ENCODE measurements around the gene SUGCT. TPM values are rescaled to one million over a fixed set of nuclear protein-coding genes. Genes with fewer than 3 reads are reported as not detected.

SUGCT gene
- total RNA-seq, 1 donor from 2014 or later: 4.4 TPM

GRCh38 chr7:40874756-40875155, 740.0 kb downstream of the SUGCT start:
- TF ChIP-seq CTCF (conservative IDR thresholded peaks at IDR 0.05; ENCODE audit: low read depth, low read length): no peak
- no peak overlapping the region for H3K4me3 ChIP-seq (ENCODE audit: low read depth, low read length)
- DNase-seq (ENCODE audit: low read depth): no peak

- no peak for TF ChIP-seq CTCF (conservative IDR thresholded peaks at IDR 0.05; ENCODE audit: low read depth, low read length)
- H3K4me3 ChIP-seq (ENCODE audit: low read depth, low read length): no peak overlapping the region
- DNase-seq (ENCODE audit: low read depth): no peak
Measured at GRCh38 chr7:40876601-40877000, 741.8 kb downstream of the SUGCT start.

DNA sequence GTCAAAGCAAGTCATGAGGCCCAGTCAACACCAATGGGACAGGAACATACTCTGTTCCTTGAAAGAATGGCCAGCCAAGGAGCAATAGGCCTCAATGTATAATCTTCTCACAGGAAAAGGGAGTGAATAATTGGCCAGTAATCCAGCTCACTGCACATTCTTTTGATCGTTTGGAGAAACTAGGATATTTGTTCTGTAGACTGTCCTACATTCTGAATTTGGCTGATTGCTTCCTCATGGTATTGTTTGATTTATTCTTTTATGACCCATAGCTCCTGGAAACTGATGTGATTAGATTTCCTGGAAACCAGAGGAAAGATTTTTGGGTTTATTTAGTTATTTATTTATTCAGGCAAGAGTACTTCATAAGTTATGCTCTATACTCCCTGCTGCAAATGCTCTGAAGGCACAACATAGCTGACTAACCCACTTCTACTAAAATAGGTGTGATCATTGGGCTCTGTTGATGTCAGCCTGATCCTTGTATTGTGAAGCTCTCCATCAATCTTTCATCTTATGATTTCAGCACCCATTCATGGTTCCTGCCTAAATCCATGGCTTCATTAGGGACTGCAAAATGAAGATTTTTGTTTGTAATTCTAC, 745.2 kb downstream of the SUGCT start:
- peak; percentile 63 for DNase-seq (ENCODE audit: low read depth)
- H3K4me3 ChIP-seq (ENCODE audit: low read depth, low read length): no peak overlapping the region
- TF ChIP-seq CTCF (conservative IDR thresholded peaks at IDR 0.05; ENCODE audit: low read depth, low read length): no peak

GRCh38 chr7:40880581-40880980, 745.8 kb downstream of the SUGCT start:
- TF ChIP-seq CTCF (conservative IDR thresholded peaks at IDR 0.05; ENCODE audit: low read depth, low read length): no peak
- H3K4me3 ChIP-seq (ENCODE audit: low read depth, low read length): no peak overlapping the region
- peak; percentile 54 for DNase-seq (ENCODE audit: low read depth)

- no peak for DNase-seq (ENCODE audit: low read depth)
- H3K4me3 ChIP-seq (ENCODE audit: low read depth, low read length): no peak overlapping the region
- no peak for TF ChIP-seq CTCF (conservative IDR thresholded peaks at IDR 0.05; ENCODE audit: low read depth, low read length)
Measured at GRCh38 chr7:40881405-40881926, 746.7 kb downstream of the SUGCT start.

- DNase-seq (ENCODE audit: low read depth): no peak
- no peak for TF ChIP-seq CTCF (conservative IDR thresholded peaks at IDR 0.05; ENCODE audit: low read depth, low read length)
- no peak overlapping the region for H3K4me3 ChIP-seq (ENCODE audit: low read depth, low read length)
Measured at GRCh38 chr7:40882071-40882658, 747.4 kb downstream of the SUGCT start.

DNA sequence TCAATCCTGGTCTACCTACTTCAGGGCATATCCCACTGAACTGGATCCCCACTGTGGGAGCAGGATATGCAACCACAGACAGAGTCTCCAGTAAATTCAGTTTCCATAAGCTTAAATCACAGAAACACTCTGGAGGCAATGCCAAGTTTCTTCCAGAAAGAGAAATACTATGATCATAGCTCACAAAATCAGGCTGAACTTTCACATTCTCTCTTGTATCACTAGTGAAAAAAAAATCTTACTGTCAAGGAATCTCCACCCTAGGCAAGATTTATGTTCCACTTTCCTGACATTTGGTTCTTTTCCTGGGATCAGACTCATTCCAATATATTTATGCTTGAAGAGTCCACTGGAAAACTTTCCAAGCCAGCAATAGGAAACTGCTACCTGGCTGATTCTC, 749.0 kb downstream of the SUGCT start:
- TF ChIP-seq CTCF (conservative IDR thresholded peaks at IDR 0.05; ENCODE audit: low read depth, low read length): no peak
- H3K4me3 ChIP-seq (ENCODE audit: low read depth, low read length): no peak overlapping the region
- DNase-seq (ENCODE audit: low read depth): no peak
